ENCODE results near the gene SC5D.

Gene SC5D

GRCh38 chr11:121292495-121293287, at the start of gene SC5D:
TSS of gene SC5D (plus strand) at chr11:121292771. CDS start at chr11:121303376, 10,605 bp downstream.
- DNase-seq = peak; percentile 71

DNA sequence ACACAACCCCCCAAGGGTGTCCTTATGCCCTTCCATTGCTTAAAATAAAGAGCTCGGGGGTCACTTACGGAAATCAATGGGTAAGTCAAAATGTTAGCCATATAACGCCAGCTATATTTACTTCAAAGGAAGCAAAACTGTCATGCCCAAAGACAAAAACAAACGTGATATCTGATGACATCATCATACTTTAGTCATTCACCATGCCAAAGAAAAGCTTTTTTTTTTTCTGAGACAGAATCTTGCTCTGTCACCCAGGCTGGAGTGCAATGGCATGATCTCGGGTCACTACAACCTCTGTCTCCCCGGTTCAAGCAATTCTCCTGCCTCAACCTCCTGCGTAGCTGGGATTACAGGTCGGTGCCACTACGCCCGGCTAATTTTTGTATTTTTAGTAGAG, 47.7 kb upstream of the SC5D start:
- DNase-seq = no peak

- DNase-seq = no peak
These were observed 46.4 kb upstream of the SC5D start for GRCh38 chr11:121246021-121246768.

- no peak for DNase-seq
These were observed 45.9 kb upstream of the SC5D start for GRCh38 chr11:121246769-121247035.

DNA sequence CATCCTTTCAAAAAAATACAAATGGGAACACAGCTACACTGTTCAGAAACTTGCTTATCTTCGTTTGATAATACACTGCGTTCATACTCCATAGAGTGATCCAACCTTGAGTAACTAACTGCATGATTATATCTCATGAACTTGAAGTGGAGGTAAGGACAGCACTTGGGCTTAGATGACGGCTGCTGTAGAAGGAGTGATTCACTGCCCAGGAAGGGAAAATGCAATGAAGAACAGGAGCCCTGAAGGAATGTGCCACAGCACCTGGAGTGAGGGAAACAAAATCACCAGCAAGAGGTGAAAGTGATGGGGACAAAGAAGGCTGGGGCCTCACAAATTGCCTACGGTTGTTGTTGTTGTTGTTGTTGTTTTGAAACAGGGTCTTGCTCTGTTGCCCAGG, 44.1 kb upstream of the SC5D start:
- no peak for DNase-seq

DNA sequence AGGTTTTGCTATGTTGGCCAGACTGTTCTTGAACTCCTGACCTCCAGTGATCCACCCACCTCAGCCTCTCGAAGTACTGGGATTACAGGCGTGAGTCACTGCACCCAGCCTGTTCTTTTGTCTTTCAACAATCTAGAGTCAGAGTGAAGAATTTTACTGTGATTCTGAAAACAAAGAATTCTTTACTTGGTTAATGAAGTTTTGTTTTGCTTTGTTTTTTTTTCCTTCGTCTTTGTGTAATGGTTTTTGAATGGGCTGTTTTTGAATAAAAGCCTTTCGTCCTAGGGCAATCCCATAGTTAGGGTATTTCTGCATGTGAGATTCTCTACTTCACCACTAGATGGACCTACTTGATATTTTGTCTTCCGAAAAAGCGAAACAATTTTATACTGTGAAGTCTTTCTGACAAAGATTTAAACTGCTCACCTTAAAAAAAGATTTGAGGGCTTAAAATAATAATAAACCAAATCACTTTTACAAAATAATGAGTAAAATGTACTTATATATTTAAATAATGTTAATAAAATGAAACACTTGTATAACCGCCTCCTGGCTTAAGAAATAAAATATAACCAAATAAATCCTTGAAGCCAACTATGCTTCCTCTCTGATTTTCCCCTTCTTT, 43.4 kb upstream of the SC5D start:
- no peak for DNase-seq

DNA sequence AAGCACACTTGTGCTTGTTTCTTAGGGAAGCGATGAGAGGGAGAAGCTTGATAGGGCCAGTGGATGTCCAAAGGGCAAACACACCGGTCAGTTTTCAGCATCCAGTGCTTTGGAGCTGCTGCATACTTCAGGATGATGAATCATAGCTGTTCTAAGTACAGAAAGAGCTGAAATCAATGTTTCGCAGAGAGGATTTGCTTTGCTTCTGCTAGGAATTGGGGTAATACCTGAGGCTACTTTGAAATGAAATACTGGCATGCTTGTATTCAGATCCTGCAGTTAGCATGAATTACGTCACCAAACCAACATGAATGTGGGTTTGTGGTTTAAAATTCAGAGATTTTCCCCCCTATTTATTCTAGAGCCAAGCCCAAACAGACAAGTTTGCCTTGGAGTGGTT, 41.7 kb upstream of the SC5D start:
- no peak for DNase-seq

DNA sequence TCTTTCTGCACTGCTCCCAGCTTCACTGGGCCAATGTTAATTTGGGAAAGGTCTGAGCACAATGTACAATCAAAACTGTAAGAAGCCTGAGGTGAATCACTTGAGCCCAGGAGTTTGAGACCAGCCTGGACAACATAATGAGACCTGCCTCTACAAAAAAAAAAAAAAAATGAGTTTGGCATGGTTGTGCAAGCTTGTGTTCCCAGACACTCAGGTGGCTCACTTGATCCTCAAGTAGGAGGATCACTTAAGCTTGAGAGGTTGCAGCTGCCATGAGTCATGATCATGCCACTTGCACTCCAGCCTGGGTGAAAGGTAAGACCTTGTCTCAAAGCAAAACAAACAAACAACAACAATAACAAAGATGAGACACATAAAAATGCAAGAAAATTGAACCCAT, 38.6 kb upstream of the SC5D start:
- no peak for DNase-seq

DNA sequence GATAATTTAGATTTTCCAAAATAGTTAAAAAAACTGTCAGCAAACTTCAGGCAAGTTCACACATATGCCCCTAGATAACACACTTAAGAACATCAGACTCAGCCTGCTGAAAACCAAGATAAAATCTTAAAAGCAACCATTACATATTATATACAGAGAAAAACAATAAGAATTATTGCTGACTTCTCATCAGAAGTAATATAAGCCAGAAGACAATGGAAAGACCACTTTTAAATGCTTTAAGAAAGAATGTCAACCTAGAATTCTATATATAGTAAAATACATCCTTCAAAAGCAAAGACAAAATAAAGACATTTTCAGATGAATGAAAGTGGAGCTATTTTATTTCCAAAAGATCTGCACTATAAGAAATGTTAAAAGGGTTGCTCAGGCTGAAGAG, 37.8 kb upstream of the SC5D start:
- no peak for DNase-seq

DNA sequence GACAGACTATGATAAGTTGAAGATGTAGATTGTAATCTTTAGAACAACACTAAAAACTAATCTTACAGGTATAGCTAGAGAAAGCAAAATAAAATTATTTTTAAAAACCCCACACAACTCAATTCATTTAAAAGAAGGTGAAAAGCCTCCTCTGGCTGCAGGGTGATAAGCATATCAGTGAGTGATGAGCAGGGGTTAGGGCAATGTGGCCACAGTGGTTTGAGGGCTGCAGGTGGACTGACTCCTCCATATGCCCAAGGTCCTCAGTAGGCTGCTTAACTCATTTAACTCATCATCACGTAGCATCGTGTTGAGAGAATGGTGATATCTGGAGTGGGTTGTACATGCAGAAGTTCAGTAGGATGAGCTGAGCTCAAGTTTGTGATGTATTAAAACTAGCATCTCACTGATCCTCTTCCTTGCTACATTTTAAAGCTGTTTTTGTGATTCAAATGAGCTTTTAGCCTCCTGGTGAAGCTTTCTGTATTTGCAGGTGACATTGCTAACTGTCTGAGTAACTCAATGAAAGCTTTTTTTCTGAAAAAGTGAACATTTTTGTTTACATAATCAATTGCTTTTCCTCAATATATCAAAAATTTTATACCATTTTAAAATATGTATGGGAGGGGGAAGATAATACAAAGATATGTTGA, 37.0 kb upstream of the SC5D start:
- no peak for DNase-seq

GRCh38 chr11:121257289-121257688, 35.3 kb upstream of the SC5D start:
- DNase-seq = no peak

DNA sequence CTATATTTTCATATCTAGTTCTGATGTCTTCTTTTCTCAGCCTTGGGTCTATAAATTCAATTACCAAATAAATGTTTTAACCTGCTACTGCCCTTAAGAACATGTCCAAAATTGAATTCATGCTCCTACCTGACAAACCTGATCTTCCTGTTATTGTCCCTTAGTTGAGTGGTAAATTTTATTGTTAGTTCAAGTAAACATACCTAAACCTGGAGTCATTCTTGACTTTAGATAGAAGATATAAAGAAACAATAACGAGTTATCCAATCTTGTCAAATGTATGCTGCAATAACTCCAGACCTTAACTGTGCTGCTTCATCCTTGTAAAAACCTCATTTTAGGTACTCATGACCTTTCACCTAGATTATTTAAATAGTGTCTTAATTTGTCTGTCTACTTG, 34.6 kb upstream of the SC5D start:
- DNase-seq = no peak

GRCh38 chr11:121265586-121265985, 27.0 kb upstream of the SC5D start:
- DNase-seq = no peak

DNA sequence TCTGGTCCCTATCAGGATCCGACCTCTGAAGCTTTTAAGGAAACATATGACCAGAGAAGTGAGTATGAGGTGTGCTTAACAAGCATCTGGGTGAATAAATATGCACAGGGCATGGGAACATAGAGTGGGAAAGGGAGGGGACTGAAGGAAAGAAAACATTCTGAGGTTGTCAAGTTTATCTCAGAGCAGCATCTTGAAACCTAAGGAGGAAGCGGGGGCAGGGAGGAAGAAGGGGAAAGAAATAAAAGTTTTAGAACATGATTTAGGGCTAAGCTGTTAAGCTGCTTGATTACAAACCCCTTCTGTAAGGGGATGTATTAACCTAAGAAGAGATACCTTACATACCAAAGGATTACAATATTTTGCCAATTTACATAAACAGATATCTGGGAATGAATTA, 24.0 kb upstream of the SC5D start:
- no peak for DNase-seq

GRCh38 chr11:121270001-121270678, 22.4 kb upstream of the SC5D start:
- no peak for DNase-seq

GRCh38 chr11:121274332-121274991, 18.1 kb upstream of the SC5D start:
- no peak for DNase-seq

GRCh38 chr11:121281698-121282097, 10.9 kb upstream of the SC5D start:
- DNase-seq = no peak

- DNase-seq = no peak
These were observed 10.2 kb upstream of the SC5D start for GRCh38 chr11:121282386-121282785.

DNA sequence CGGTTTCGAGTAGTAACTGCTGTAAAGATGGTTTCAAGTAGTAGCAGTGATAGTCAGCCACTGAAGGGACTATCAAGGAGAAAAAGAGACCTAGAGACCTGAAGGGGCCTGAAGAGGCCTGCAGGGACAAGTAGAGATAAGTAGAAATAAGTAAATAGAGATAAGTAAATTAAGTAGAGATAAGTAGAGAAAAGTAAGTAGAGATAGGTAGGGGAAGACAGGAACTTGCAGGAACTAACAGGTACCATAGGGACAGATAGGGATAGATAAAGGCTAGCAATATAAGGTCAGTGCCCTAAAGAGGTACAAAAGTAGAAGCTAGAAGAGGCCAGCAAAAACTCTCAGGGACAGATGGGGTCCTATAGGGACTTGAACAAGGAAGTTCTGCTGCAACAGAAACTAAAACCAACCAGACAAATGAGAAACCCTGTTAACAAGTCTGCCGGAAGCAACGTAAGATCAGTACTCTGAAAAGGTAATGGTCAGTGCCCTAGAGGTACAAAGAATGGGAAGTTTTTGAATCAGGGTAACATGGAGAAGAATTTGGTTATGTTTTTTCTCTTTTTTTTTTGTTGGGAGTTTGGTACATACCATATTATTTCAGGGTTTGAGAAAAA, 9.6 kb upstream of the SC5D start:
- DNase-seq = no peak

GRCh38 chr11:121291319-121291718, 1.3 kb upstream of the SC5D start:
- no peak for DNase-seq

DNA sequence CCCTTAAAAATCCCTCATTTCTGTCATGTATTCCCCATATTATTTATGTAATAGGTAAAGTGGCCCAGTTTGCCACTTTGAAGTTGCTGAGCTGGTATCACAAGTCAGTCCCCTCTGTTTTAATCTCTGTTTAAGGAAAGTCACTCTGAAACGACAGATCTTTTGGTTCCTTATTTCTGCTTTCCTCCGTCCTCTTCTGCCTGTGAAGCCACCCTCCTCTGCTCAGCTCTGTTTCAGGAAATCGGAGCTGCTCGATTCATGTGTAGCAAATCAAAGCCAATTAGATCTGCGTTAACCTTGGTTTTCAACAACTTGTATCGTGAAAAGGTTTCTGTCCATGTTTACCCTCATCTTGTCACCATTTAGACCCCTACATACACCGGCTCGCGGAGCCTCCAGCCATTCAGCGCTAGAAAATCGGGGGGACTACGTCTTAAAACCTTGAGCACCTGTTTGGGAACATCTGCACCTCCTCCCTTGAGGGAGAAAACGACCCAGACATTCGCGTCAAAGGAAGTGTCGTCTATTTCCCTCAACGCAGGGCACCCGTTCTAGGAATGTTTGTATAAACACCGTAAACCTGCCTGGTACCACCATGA, 576 bp upstream of the SC5D start:
- no peak for DNase-seq

- no peak for DNase-seq
These were observed 670 bp downstream of the SC5D start for GRCh38 chr11:121293288-121293594.
